GOT3 (cell line): Measurements from ENCODE around the gene LMF1.
"Not testable (repeated sequence)": the region's sequence is repeated elsewhere in the genome, so short reads cannot be mapped to it uniquely, and the experiment has no call there.

Experiments used
- DNase-seq: peaks from one replicate; lab custom pipeline; 2025; ENCODE audit warnings: mixed read lengths; lab: John Stamatoyannopoulos, UW

The LMF1 gene

DNA sequence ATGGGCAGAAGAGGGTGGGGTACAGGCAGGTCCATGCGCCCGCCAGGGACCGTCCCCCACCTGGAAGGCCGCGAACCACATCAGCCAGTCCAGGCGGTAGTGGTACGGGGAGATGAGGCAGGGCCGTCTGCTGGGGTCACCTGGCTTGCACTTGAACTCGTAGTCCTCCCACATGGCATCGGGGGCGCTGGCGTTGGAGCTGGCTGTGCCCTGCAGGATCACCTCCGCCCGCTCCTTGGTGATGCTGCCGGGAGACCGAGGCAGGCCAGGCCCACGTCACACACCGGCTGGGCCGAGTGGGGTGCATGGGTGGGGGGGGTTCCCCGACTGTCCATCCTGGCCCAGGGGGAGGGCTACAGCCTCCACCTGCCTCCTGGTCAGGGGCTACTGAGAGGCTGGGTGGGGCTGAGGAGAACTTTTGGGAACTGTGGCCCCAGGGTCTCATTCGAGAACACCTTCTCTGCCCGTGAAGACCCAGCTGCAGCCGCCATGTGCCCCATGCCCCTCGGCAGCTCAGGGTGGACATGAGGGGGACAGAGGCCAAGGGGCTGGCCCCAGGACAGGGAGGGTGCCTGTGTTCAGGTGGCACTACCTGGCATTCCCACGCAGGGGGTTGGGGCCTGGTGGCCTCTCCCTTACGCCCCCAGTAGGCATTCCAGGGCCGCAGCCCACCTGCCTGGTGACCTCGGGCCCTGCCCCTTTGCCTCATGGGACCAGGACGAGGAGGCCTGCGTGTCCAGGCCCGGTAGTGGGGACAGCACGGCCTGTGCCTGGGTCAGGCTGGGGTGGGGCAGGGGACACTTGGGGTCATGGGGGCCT lies 100.8 kb downstream of the LMF1 start:
- no peak for DNase-seq

DNA sequence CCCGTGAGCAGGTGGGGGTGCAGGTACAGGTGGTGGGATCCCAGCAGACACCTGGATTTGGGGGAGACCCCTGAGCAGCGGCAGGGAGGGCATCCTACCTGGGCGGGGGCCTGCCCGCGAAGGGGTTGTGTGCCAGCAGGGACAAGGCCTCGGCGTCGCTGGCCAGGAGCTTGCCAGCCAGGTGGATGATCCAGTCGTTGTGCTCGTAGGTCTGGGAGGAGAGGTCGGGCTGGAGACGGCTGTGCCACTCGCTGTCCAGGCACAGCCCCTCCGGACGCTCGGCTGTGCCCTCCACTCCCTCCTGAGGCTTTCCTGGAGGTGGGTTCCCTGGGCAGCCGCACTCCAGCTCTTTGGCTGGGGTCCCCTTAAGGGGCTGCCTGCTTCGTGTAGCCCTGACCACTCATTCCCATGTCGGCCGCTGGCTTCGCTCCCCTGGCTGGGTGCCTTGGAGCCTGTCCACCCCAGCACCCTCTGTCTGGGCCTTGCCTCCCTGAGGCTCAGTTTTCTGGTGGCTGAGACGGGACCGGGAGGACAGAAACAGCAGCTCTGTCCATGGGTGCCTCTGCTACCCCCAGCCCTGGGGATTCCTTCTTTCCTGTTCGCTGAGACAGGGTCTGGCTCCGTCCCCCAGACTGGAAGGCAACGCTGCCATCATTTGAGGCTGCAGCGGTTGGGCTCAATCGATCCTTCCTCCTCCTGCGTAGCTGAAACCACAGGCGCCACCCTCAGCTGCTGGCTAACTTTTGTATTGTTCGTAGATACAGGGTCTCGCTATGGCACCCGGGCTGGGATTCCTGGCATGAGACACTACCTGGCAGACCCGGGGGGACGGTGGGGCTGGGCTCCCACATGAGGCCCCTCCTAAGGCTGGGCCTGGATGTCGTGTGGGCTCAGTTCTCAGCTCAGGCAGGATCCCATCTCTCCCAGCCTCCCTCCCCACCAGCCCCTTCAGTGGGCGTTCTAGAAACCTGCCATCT lies 101.7 kb downstream of the LMF1 start:
- no peak for DNase-seq

GRCh38 chr16:868386-868755 lies 102.4 kb downstream of the LMF1 start:
- no peak for DNase-seq

- no peak for DNase-seq
Observed at GRCh38 chr16:867421-868385, 103.1 kb downstream of the LMF1 start.

- no peak for DNase-seq
Observed at GRCh38 chr16:866252-866896, 104.4 kb downstream of the LMF1 start.

- no peak for DNase-seq
Observed at GRCh38 chr16:865026-865425, 105.8 kb downstream of the LMF1 start.

DNA sequence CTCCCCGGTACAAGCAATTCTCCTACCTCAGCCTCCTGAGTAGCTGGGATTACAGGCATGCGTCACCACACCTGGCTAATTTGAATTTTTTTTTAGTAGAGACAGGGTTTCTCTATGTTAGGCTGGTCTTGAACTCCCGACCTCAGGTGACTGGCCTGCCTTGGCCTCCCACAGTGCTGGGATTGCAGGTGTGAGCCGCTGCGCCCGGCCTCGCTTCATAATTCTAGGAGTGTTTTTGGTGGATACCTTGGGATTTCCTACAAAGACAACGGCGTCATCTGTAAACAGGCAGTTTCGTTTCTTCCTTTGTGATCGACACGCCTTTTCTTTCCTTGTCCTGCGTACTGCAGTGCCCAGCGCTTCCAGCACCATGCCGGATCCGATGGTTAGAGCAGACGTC lies 109.3 kb downstream of the LMF1 start:
- no peak for DNase-seq

DNA sequence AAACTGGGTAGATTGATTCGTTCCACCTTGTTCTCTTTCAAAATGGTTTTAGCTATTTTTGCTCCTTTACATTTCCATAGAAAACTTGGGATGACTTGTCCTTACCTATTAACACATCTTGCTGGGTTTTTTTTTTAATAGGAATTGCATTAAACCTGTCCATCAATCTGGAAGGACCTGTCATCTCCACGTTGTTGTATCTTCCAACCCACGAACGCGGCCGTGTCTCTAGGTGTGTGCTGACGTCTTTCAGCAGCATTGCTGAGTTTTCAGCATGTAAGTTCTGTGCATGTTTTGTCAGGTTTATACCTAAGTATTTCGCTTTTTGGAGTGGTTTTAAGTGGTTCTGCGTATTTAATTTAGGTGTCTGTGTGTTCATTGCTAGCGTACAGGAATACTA lies 109.9 kb downstream of the LMF1 start:
- no peak for DNase-seq

- DNase-seq = not testable (repeated sequence)
Observed at GRCh38 chr16:858971-859370, 111.8 kb downstream of the LMF1 start.

DNA sequence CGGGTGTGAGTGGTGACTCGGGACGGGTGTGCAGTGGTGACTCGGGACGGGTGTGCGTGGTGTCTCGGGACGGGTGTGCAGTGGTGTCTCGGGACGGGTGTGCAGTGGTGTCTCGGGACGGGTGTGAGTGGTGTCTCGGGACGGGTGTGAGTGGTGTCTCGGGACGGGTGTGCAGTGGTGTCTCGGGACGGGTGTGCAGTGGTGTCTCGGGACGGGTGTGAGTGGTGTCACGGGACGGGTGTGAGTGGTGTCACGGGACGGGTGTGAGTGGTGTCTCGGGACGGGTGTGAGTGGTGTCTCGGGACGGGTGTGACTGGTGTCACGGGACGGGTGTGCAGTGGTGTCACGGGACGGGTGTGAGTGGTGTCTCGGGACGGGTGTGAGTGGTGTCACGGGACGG lies 112.3 kb downstream of the LMF1 start:
- not testable (repeated sequence) for DNase-seq

DNA sequence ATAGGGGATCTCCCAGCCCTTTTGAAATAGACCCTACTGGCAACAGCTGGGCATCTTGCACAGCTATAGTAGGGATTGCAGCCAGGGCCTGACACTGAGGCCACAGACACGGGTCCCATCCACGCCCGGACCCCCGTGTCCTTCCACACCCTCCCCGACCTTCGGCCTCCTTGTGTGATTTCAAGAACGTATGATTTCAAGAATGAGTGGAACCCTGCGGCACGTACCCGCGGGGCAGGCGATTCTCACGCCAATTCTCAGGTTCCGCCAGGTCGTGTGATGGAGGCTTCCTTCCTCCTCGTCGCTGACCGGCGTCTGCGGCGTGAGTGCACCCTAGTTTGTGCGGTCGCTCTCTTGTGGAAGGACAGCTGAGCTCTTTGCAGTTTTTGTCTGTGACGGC lies 114.0 kb downstream of the LMF1 start:
- no peak for DNase-seq

- no peak for DNase-seq
Observed at GRCh38 chr16:856101-856500, 114.7 kb downstream of the LMF1 start.

DNA sequence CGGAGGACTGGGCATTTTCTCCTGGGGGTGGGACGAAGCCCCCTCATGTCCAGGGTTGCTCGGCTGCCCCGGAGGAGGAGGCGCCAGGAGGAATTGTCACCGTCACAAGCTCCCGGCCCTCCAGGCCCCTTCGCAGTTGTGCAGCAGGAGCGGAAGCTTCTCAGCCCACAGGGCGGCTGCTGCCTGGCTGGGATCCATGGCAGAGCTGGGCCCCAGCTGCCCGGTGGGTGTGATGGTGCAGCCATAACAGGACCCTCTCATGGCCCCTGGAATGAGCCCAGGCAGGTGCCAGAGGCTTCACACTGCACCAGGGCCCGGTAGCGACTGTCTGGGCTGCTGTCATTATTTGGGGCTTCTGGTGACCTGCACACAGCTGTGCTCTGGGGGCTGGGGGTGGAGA lies 115.3 kb downstream of the LMF1 start:
- DNase-seq = no peak

DNA sequence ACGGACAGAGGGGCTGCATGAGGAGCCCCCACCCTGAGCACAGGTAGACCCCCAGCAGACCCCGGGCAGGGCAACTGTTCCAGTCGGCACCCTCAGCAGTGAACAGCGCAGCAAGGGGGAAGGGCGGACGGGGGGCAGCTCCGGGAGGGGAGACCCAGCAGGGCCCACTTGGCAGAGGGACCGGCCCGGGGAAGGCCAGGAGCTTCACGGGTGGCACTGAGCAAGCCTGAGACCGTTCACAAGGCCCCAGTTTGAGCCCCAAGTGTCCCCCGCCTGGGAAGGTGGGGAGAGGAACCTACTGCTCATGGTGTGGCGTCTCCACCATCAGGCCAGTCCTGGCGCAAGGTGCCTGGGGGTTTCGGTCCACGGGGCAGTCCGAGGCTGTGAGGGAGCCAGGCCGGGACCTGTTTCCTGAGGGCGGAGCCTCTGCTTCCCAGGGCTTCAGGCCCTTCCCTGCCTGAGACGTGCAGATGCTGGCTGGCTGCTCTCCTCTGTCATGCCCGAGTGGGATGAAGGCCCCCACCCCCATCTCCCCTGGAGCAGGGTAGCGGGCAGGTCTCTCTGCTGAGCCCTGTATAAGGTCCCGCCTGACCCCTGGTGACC lies 115.9 kb downstream of the LMF1 start:
- no peak for DNase-seq

DNA sequence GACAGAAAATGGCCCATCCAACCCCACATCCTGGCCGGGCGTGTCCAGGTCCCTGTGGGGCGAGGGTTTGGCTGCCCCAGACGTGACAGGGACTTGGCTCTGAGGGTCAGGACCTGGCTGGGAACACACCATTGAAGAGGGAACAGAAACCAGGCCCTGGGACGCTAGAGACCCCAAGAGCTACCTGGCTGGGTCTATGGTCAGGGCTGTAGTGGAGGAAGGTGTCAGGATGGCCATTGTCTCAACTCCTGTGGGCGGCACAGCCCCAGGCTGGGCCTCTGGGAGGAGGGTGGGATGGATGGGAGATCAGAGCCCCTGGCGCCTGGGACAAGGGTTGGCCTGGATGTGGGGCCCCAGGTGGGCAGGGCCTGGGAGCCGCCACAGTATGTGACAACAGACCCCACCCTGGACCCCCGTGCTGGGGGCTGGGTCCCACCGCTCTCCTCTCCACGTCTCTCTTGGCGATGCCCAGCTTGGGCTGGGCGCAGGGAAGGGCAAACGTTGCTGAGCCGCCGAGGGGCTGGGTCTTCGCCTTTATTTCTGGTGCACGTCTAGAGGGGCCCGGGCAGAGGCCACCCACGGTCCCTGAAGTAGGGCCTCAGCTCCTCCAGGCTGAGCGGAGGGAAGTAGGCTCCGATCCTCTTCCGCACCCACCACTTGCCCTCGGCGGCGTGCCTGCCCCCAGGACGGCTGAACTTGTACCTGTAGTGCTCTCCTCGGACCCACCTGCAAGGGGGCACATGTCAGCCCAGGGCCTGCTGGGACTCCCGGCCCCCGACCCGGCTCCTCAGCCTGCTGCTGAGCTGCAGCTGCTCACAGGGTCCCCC lies 116.6 kb downstream of the LMF1 start:
- DNase-seq = no peak

- no peak for DNase-seq
Observed at GRCh38 chr16:853306-853705, 117.5 kb downstream of the LMF1 start.

DNA sequence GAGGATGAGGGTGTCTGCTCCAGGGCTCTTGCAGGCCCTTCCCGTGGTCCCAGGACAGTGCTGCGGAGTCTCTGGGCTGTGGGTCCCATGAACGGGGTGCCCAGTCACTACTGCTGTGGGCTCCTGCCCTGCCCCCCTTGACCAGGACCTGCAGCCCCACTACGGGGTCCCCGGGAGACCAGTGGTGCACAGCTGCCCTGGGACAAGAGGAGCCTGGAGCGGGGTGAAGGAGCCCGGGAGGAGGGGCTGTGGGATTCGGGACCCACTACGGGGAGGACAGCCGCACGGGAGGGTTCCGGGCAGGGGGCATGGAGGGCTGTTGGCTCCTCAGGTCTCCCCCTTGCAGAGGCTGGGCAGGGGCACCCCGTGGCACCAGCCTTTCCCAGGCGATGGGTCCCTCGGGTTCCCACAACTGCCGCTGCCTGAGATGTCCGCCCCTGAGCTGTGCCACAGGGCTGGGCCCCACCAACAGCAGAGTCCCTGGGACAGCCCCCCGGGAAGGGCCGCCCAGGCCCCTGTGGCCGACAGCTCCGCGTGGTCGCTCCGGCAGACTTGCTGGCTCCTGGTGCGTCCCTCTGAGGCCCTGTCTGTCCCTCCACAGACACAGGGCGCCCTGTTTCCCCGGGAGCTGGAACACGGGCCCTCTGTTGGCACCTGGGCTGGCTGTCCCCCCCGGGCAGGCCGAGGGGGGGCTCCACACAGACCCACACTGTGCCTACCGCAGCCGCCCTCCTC lies 118.2 kb downstream of the LMF1 start:
- no peak for DNase-seq

- no peak for DNase-seq
Observed at GRCh38 chr16:851871-852270, 118.9 kb downstream of the LMF1 start.

DNA sequence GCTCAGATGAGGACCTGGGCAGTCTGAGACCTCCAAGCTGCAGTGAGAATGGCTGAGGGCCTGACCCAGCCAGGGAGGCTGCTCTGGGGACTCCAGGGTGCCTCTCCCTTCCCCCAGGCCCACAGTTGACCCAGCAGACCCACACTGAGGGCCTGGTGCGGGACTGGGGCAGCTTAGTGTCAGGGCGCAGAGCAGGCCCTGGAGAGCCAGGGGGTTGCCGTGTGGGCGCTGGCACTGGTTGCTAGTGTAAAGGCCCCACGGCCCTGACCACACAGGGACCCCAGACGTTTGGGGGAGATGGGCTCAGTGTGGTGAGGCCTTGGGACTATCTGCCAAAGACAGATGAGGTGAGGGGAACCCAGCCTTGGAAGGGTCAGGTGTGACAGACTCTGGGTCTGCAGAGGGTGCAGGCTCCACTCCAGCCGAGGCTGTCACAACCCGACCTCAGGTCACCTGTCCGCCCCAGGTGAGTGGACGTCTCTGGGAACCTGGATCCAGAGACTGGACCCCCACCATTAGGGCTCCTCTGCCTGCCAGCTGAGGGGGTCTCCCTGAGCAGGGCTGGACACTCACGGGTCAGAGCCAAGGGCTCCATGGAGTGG lies 119.5 kb downstream of the LMF1 start:
- DNase-seq = no peak
